IMR-90 (cell line): ENCODE measurements around the gene ZNF407. TPM values are rescaled to one million over a fixed set of nuclear protein-coding genes. Genes with fewer than 3 reads are reported as not detected.

Source experiments
- ATAC-seq: fragments of 200-7000 bp; cut with Tn5 transposase; 2 replicates; pipeline ENCODE4 v1.9.1; 2020; ENCODE audit warnings: low read depth, mild to moderate bottlenecking, moderate library complexity
- BruUV-seq: library from RNA; stranded (reverse); fragments of 400-500 nt; replicated peaks from 2 replicates; lab custom pipeline; 2021; lab: Mats Ljungman, UMichigan
- CTCF ChIA-PET: fragments of 300-600 bp; formaldehyde crosslinking; extraction: SDS; loops from one replicate; lab custom pipeline; 2021; ENCODE audit warnings: antibody characterized with exemption; lab: Yijun Ruan, JAX
- POLR2A ChIA-PET: fragments of 300-600 bp; sonication (Branson Sonifier 250); formaldehyde crosslinking; loops from one replicate; lab custom pipeline; 2022; ENCODE audit warnings: antibody characterized with exemption; ENCODE audit not compliant: unreplicated experiment; lab: Charles Lee
- DNase-seq: peaks from one replicate; pipeline ENCODE4 v3.0.0; 2013
- H2AFZ ChIP-seq: replicated peaks from 2 replicates; pipeline ENCODE3; 2013; ENCODE audit warnings: low read length, mild to moderate bottlenecking; ENCODE audit not compliant: poor library complexity
- H2AK5ac ChIP-seq: 2 replicates; pipeline ENCODE4 v1.6.1; 2013; ENCODE audit warnings: low read depth, low read length, inconsistent platforms
- H2AK9ac ChIP-seq: replicated peaks from 2 replicates; pipeline ENCODE3; 2013; ENCODE audit warnings: mild to moderate bottlenecking, low read depth, low read length, moderate library complexity; ENCODE audit not compliant: poor library complexity
- H2BK120ac ChIP-seq: 2 replicates; pipeline ENCODE4 v1.6.1; 2013; ENCODE audit warnings: low read depth, low read length, inconsistent platforms
- H2BK15ac ChIP-seq: 3 replicates; pipeline ENCODE4 v1.6.1; 2013; ENCODE audit warnings: low read depth, low read length, inconsistent platforms
- H2BK20ac ChIP-seq: 2 replicates; pipeline ENCODE4 v1.6.1; 2013; ENCODE audit warnings: low read depth, mild to moderate bottlenecking, inconsistent platforms, low read length, moderate library complexity
- H2BK5ac ChIP-seq: 2 replicates; pipeline ENCODE4 v1.6.1; 2013; ENCODE audit warnings: mild to moderate bottlenecking, low read depth, low read length, inconsistent platforms; ENCODE audit not compliant: poor library complexity, severe bottlenecking
- H3K14ac ChIP-seq: replicated peaks from 2 replicates; pipeline ENCODE4 v1.6.1; 2013; ENCODE audit warnings: low read depth, low read length, inconsistent platforms
- H3K18ac ChIP-seq: 2 replicates; pipeline ENCODE4 v1.6.1; 2013; ENCODE audit warnings: low read depth, low read length, control low read depth
- H3K23ac ChIP-seq: 2 replicates; pipeline ENCODE4 v1.6.1; 2013; ENCODE audit warnings: low read depth, low read length, inconsistent platforms
- H3K27ac ChIP-seq: 2 replicates; pipeline ENCODE4 v1.5.1; 2013; ENCODE audit warnings: mild to moderate bottlenecking, control low read depth, low read length; ENCODE audit not compliant: insufficient read depth
- H3K27me3 ChIP-seq: 2 replicates; pipeline ENCODE4 v1.6.1; 2013; ENCODE audit warnings: low read length; ENCODE audit not compliant: control insufficient read depth, insufficient read depth
- H3K36me3 ChIP-seq: 2 replicates; pipeline ENCODE4 v1.6.1; 2013; ENCODE audit warnings: low read length, mixed read lengths; ENCODE audit not compliant: control insufficient read depth, insufficient read depth
- H3K4ac ChIP-seq: 2 replicates; pipeline ENCODE4 v1.6.1; 2013; ENCODE audit warnings: low read depth, low read length, inconsistent platforms
- H3K4me1 ChIP-seq: 2 replicates; pipeline ENCODE4 v1.6.1; 2013; ENCODE audit warnings: low read length, mixed read lengths; ENCODE audit not compliant: control insufficient read depth, insufficient read depth
- H3K4me2 ChIP-seq: 2 replicates; pipeline ENCODE4 v1.6.1; 2013; ENCODE audit warnings: low read depth, mild to moderate bottlenecking, control low read depth, low read length, moderate library complexity
- H3K4me3 ChIP-seq: 2 replicates; pipeline ENCODE4 v1.5.1; 2013; ENCODE audit warnings: low read depth, mild to moderate bottlenecking, control low read depth, low read length, moderate library complexity; ENCODE audit not compliant: insufficient read depth
- H3K56ac ChIP-seq: 2 replicates; pipeline ENCODE4 v1.6.1; 2013; ENCODE audit warnings: low read length, inconsistent platforms; ENCODE audit not compliant: insufficient read depth; ENCODE audit errors: extremely low read depth
- H3K79me1 ChIP-seq, 2 experiments: 2 replicates each; pipeline ENCODE4 v1.6.1; 2013; ENCODE audit warnings: low read length in 2 of 2, inconsistent platforms in 1 of 2, low read depth in 1 of 2
- H3K9ac ChIP-seq: 2 replicates; pipeline ENCODE4 v1.6.1; 2013; ENCODE audit warnings: low read depth, low read length, control low read depth
- H3K9me1 ChIP-seq: 2 replicates; pipeline ENCODE4 v1.6.1; 2013; ENCODE audit warnings: low read length, inconsistent platforms; ENCODE audit not compliant: insufficient read depth
- H3K9me3 ChIP-seq: 2 replicates; pipeline ENCODE4 v1.6.1; 2013; ENCODE audit warnings: low read length; ENCODE audit not compliant: control insufficient read depth, insufficient read depth
- H4K20me1 ChIP-seq: 2 replicates; pipeline ENCODE4 v1.6.1; 2013; ENCODE audit warnings: low read length, inconsistent platforms; ENCODE audit not compliant: insufficient read depth
- H4K5ac ChIP-seq: 2 replicates; pipeline ENCODE4 v1.6.1; 2013; ENCODE audit warnings: mild to moderate bottlenecking, low read depth, low read length, control low read depth
- H4K8ac ChIP-seq, 2 experiments: 2 replicates each; pipeline ENCODE4 v1.6.1; 2013; ENCODE audit warnings: low read depth in 2 of 2, low read length in 2 of 2, control low read depth in 1 of 2, inconsistent platforms in 1 of 2
- H4K91ac ChIP-seq: 2 replicates; pipeline ENCODE4 v1.6.1; 2013; ENCODE audit warnings: low read depth, low read length, inconsistent platforms; ENCODE audit not compliant: insufficient read depth
- BHLHE40 ChIP-seq: fragments of 150-350 bp; IDR thresholded peaks from 2 replicates; pipeline ENCODE4 v1.6.1; 2016; ENCODE audit warnings: mild to moderate bottlenecking, low read depth, low read length
- CEBPB ChIP-seq: IDR thresholded peaks from 2 replicates; pipeline ENCODE4 v1.6.1; 2012; ENCODE audit warnings: low read depth, low read length, improper control_type of control experiment
- CTCF ChIP-seq: conservative IDR thresholded peaks from 2 replicates; pipeline ENCODE4 v1.5.1; 2012; ENCODE audit warnings: mild to moderate bottlenecking, low read depth, low read length, improper control_type of control experiment
- FOS ChIP-seq: fragments of 150-350 bp; IDR thresholded peaks from 2 replicates; pipeline ENCODE4 v1.6.1; 2016; ENCODE audit warnings: low read depth, low read length
- MAFK ChIP-seq: IDR thresholded peaks from 2 replicates; pipeline ENCODE4 v1.6.1; 2012; ENCODE audit warnings: low read depth, low read length, improper control_type of control experiment
- MAZ ChIP-seq: IDR thresholded peaks from 2 replicates; pipeline ENCODE4 v1.6.1; 2012; ENCODE audit warnings: low read depth, mild to moderate bottlenecking, low read length, improper control_type of control experiment, moderate library complexity, borderline replicate concordance
- MXI1 ChIP-seq: IDR thresholded peaks from 2 replicates; pipeline ENCODE4 v1.6.1; 2012; ENCODE audit warnings: low read depth, mild to moderate bottlenecking, low read length, moderate library complexity, borderline replicate concordance
- NFE2L2 ChIP-seq: fragments of 150-350 bp; IDR thresholded peaks from 2 replicates; pipeline ENCODE4 v1.6.1; 2016; ENCODE audit warnings: low read depth, mild to moderate bottlenecking, low read length
- POLR2A ChIP-seq: IDR thresholded peaks from 2 replicates; pipeline ENCODE4 v1.6.1; 2012; ENCODE audit warnings: mild to moderate bottlenecking, low read depth, low read length
- RAD21 ChIP-seq: IDR thresholded peaks from 2 replicates; pipeline ENCODE4 v1.6.1; 2012; ENCODE audit warnings: low read length, improper control_type of control experiment
- RCOR1 ChIP-seq: IDR thresholded peaks from 2 replicates; pipeline ENCODE4 v1.6.1; 2012; ENCODE audit warnings: mild to moderate bottlenecking, low read length, improper control_type of control experiment; ENCODE audit not compliant: insufficient replicate concordance
- RFX5 ChIP-seq: IDR thresholded peaks from 2 replicates; pipeline ENCODE4 v1.8.0; 2012; ENCODE audit warnings: low read depth, mild to moderate bottlenecking, low read length, moderate library complexity
- SMC3 ChIP-seq: fragments of 150-350 bp; IDR thresholded peaks from 2 replicates; pipeline ENCODE4 v1.6.1; 2016; ENCODE audit warnings: low read depth, mild to moderate bottlenecking, antibody characterized with exemption, low read length, moderate library complexity
- WGBS, 2 experiments: methylation state at CpG; one replicate each; pipeline versions ENCODE4 v1.1.5 to v1.1.7; 2013; ENCODE audit warnings: missing lambda C conversion rate in 2 of 2; ENCODE audit not compliant: insufficient read length in 1 of 2; ENCODE audit errors: extremely low coverage in 2 of 2; 5-methylcytosine and 5-hydroxymethylcytosine counted together
- dilution Hi-C: fragments of 300-500 bp; cut with HindIII; formaldehyde crosslinking; loops from one replicate; pipeline ENCODE4 v1.14.3; 2018; ENCODE audit warnings: low sequenced_read_pairs; ENCODE audit not compliant: unreplicated experiment
- in situ Hi-C: fragments of 300-500 bp; cut with MboI; formaldehyde crosslinking; loops from 3 replicates; pipeline ENCODE4 v1.14.3; 2019; ENCODE audit warnings: low sequenced_read_pairs, inconsistent platforms, mixed read lengths
- intact Hi-C: fragments of 100-400 bp; cut with micrococcal nuclease; formaldehyde crosslinking; loops from 2 replicates; pipeline ENCODE4 v1.10.0; 2022
- polyA plus RNA-seq, 3 experiments: library from polyadenylated mRNA; depleted of rRNA; stranded (reverse); fragments of >200 nt; gene quantifications; 2 replicates each; pipeline ENCODE4 v1.2.3, GENCODE V29; 2012; ENCODE audit warnings: low replicate concordance in 1 of 3
- total RNA-seq: library from RNA; depleted of rRNA; stranded (reverse); fragments of >200 nt; gene quantifications from 2 replicates; pipeline ENCODE4 v1.2.3, GENCODE V29; 2012
- TF ChIP-seq, protein P1 (sequence below): fragments of 150-350 bp; IDR thresholded peaks from 2 replicates; pipeline ENCODE4 v1.6.1; 2016; ENCODE audit warnings: low read depth, mild to moderate bottlenecking, low read length, moderate library complexity, borderline replicate concordance
- TF ChIP-seq, protein P2 (sequence below): fragments of 150-350 bp; IDR thresholded peaks from 2 replicates; pipeline ENCODE4 v1.6.1; 2017; ENCODE audit warnings: mild to moderate bottlenecking, antibody characterized with exemption, low read length, low read depth

The ZNF407 gene
- total and polyA plus RNA-seq, 2 of the 4 experiments (the other 2 are of a cell fraction) = 3.1 to 20.1 TPM

DNA sequence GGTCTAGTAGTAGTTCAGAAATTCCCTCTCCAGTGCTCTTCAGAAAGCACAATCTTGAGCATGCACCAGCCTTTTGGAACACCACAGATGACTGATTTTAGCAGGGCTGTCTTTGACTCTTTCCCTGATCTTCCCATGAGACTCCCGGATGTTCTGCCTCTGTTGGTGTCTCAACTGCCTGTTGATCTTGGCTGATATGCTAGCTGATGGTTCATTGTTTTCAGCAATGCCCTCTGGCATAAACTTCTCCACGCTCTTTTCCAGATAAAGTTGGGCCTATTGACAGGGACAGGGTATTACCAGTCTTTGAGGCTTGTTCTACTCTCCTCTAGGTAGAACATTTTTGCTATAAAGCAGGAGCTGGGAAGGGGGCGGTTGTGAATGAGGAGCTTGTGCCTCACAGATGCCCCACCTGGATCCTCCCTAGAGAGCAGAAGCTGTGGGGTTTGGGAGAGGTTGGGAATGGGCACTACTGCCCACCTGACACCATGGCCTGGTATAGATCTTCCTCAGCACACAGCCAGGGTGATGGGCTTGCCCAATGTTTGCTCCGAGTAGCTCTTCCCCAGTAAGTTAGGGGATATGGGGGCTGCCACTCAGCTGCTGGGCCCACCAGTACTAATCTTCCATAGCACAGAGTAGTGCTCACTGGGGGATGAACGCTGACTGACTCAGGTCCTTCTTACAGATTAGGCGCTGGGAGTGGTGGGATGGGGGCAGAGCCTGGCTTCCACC lies 500.0 kb downstream of the ZNF407 start:
- Histone ChIP-seq H3K4ac (no peak overlapping the region), H3K4me3 (no peak overlapping the region), H3K23ac (no peak overlapping the region), H3K79me1 (no peaks in the 10 kb centered on the region), H4K91ac (no peak overlapping the region), H4K20me1 (no peaks in the 10 kb centered on the region), H3K36me3 (no peaks in the 10 kb centered on the region), H2BK120ac (no peak overlapping the region), H2BK15ac (no peak overlapping the region), H3K9ac (no peak overlapping the region), H2AK5ac (no peak overlapping the region), H3K14ac (no peak overlapping the region), H3K4me1 (no peaks in the 10 kb centered on the region), H2AFZ (no peak overlapping the region), H2BK5ac (no peak overlapping the region), H3K9me3 (peaks cover 2% of the 10 kb centered on the region), H2AK9ac (no peak overlapping the region), H2BK20ac (no peak overlapping the region), H4K5ac (no peak overlapping the region), H3K27ac (no peak overlapping the region), H4K8ac (no peak overlapping the region), H3K4me2 (no peak overlapping the region), H3K56ac (no peak overlapping the region), H3K18ac (no peak overlapping the region), H3K9me1 (no peaks in the 10 kb centered on the region), H3K27me3 (no peaks in the 10 kb centered on the region; the same call in 1 of the 2 replicates)
- no peak for ATAC-seq
- 100% methylated on average over 1 of the region's 6 CpGs; no CpG with 5 or more reads in 1 of the 2 experiments for WGBS, 2 experiments
- ChIA-PET POLR2A (interaction anchor here (0.5 kb wide), 1 partner anchor 113 kb away, joined by 5 read pairs; the partner anchor contains the start of gene TSHZ1), CTCF (no interaction called here)
- no TSS peak for BruUV-seq
- DNase-seq = no peak
- TF ChIP-seq, protein P1, sequence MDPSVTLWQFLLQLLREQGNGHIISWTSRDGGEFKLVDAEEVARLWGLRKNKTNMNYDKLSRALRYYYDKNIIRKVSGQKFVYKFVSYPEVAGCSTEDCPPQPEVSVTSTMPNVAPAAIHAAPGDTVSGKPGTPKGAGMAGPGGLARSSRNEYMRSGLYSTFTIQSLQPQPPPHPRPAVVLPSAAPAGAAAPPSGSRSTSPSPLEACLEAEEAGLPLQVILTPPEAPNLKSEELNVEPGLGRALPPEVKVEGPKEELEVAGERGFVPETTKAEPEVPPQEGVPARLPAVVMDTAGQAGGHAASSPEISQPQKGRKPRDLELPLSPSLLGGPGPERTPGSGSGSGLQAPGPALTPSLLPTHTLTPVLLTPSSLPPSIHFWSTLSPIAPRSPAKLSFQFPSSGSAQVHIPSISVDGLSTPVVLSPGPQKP = no peak
- TF ChIP-seq SMC3 (no peak), NFE2L2 (no peak), CTCF (no peak), RFX5 (no peak), MAZ (no peak), RCOR1 (no peak), MAFK (no peak), BHLHE40 (no peak), POLR2A (no peak), CEBPB (no peak), MXI1 (no peak), FOS (no peak), RAD21 (no peak)
- TF ChIP-seq, protein P2, sequence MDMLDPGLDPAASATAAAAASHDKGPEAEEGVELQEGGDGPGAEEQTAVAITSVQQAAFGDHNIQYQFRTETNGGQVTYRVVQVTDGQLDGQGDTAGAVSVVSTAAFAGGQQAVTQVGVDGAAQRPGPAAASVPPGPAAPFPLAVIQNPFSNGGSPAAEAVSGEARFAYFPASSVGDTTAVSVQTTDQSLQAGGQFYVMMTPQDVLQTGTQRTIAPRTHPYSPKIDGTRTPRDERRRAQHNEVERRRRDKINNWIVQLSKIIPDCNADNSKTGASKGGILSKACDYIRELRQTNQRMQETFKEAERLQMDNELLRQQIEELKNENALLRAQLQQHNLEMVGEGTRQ = no peak
- in situ Hi-C loops (no loop called here), intact Hi-C loops (no loop called here), dilution Hi-C loops (no loop called here)
